ENCODE measurements around the gene IRAK2.

GRCh38 chr3:10242182-10243065 is 77.7 kb downstream of the IRAK2 start:
- TF ChIP-seq CTCF (IDR thresholded peaks at IDR 0.05) (no peak), POLR2A (IDR thresholded peaks at IDR 0.05) (no peak), POLR2AphosphoS5 (IDR thresholded peaks at IDR 0.05) (no peak)
